ENCODE measurements around the gene RWDD2A. TPM values are rescaled to one million over a fixed set of nuclear protein-coding genes. Genes with fewer than 3 reads are reported as not detected.

Gene RWDD2A
- total and polyA plus RNA-seq, 4 donors: 1.9 to 5.5 (median 2.3) TPM

GRCh38 chr6:83215131-83216047 is 22.2 kb downstream of the RWDD2A start:
- H3K9ac ChIP-seq (ENCODE audit: low read depth in 1 of 2, low read length in 2 of 2): no peak overlapping the region
- H3K4me3 ChIP-seq (ENCODE audit: low read depth in 1 of 3, low read length in 3 of 3): no peak overlapping the region
- peak; percentile 44 for DNase-seq (ENCODE audit: low spot score)
- 30% methylated on average over 7 of the region's 7 CpGs for WGBS
- no peaks in the 10 kb centered on the region for H3K27me3 ChIP-seq (ENCODE audit: control insufficient read depth in 4 of 4, insufficient read depth in 4 of 4, low read length in 3 of 4)
- no peak overlapping the region for H3K27ac ChIP-seq (ENCODE audit: low read depth in 1 of 2, low read length in 2 of 2)
- no peaks in the 10 kb centered on the region for H3K36me3 ChIP-seq (ENCODE audit: control insufficient read depth in 4 of 4, insufficient read depth in 3 of 4, low read depth in 1 of 4, low read length in 3 of 4)
- H3K9me3 ChIP-seq (ENCODE audit: control insufficient read depth in 4 of 4, low read length in 3 of 4): no peaks in the 10 kb centered on the region
- H3K4me1 ChIP-seq (ENCODE audit: control insufficient read depth in 4 of 4, insufficient read depth in 4 of 4, low read length in 3 of 4): no peaks in the 10 kb centered on the region
- TF ChIP-seq RAD21 (IDR thresholded peaks at IDR 0.05) (peak; percentile 90 to 95), MAX (IDR thresholded peaks at IDR 0.05) (no peak), RXRA (IDR thresholded peaks at IDR 0.05) (peak in 1 of 2 donors; percentile 3), SP1 (IDR thresholded peaks at IDR 0.05) (no peak), YY1 (IDR thresholded peaks at IDR 0.05) (peak; percentile 20), FOXA2 (IDR thresholded peaks at IDR 0.05) (no peak)
- TF ChIP-seq, protein P1, sequence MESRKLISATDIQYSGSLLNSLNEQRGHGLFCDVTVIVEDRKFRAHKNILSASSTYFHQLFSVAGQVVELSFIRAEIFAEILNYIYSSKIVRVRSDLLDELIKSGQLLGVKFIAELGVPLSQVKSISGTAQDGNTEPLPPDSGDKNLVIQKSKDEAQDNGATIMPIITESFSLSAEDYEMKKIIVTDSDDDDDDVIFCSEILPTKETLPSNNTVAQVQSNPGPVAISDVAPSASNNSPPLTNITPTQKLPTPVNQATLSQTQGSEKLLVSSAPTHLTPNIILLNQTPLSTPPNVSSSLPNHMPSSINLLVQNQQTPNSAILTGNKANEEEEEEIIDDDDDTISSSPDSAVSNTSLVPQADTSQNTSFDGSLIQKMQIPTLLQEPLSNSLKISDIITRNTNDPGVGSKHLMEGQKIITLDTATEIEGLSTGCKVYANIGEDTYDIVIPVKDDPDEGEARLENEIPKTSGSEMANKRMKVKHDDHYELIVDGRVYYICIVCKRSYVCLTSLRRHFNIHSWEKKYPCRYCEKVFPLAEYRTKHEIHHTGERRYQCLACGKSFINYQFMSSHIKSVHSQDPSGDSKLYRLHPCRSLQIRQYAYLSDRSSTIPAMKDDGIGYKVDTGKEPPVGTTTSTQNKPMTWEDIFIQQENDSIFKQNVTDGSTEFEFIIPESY (IDR thresholded peaks at IDR 0.05): no peak
- TF ChIP-seq, protein P2, sequence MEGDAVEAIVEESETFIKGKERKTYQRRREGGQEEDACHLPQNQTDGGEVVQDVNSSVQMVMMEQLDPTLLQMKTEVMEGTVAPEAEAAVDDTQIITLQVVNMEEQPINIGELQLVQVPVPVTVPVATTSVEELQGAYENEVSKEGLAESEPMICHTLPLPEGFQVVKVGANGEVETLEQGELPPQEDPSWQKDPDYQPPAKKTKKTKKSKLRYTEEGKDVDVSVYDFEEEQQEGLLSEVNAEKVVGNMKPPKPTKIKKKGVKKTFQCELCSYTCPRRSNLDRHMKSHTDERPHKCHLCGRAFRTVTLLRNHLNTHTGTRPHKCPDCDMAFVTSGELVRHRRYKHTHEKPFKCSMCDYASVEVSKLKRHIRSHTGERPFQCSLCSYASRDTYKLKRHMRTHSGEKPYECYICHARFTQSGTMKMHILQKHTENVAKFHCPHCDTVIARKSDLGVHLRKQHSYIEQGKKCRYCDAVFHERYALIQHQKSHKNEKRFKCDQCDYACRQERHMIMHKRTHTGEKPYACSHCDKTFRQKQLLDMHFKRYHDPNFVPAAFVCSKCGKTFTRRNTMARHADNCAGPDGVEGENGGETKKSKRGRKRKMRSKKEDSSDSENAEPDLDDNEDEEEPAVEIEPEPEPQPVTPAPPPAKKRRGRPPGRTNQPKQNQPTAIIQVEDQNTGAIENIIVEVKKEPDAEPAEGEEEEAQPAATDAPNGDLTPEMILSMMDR (IDR thresholded peaks at IDR 0.05; ENCODE audit: low read depth, low read length, missing input control): peak; percentile 89

GRCh38 chr6:83216806-83217205 is 23.6 kb downstream of the RWDD2A start:
- TF ChIP-seq, protein P2 (IDR thresholded peaks at IDR 0.05; ENCODE audit: low read depth, low read length, missing input control): no peak
- TF ChIP-seq, protein P3, sequence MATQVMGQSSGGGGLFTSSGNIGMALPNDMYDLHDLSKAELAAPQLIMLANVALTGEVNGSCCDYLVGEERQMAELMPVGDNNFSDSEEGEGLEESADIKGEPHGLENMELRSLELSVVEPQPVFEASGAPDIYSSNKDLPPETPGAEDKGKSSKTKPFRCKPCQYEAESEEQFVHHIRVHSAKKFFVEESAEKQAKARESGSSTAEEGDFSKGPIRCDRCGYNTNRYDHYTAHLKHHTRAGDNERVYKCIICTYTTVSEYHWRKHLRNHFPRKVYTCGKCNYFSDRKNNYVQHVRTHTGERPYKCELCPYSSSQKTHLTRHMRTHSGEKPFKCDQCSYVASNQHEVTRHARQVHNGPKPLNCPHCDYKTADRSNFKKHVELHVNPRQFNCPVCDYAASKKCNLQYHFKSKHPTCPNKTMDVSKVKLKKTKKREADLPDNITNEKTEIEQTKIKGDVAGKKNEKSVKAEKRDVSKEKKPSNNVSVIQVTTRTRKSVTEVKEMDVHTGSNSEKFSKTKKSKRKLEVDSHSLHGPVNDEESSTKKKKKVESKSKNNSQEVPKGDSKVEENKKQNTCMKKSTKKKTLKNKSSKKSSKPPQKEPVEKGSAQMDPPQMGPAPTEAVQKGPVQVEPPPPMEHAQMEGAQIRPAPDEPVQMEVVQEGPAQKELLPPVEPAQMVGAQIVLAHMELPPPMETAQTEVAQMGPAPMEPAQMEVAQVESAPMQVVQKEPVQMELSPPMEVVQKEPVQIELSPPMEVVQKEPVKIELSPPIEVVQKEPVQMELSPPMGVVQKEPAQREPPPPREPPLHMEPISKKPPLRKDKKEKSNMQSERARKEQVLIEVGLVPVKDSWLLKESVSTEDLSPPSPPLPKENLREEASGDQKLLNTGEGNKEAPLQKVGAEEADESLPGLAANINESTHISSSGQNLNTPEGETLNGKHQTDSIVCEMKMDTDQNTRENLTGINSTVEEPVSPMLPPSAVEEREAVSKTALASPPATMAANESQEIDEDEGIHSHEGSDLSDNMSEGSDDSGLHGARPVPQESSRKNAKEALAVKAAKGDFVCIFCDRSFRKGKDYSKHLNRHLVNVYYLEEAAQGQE (IDR thresholded peaks at IDR 0.05): no peak
- TF ChIP-seq FOXA2 (IDR thresholded peaks at IDR 0.05) (no peak), RAD21 (IDR thresholded peaks at IDR 0.05) (no peak), NR2F2 (IDR thresholded peaks at IDR 0.05) (no peak), JUND (IDR thresholded peaks at IDR 0.05) (no peak), FOXA1 (IDR thresholded peaks at IDR 0.05) (no peak), MAX (IDR thresholded peaks at IDR 0.05) (no peak), EGR1 (IDR thresholded peaks at IDR 0.05; ENCODE audit: low read depth in 2 of 2) (no peak), TAF1 (conservative IDR thresholded peaks at IDR 0.05) (no peak), GABPA (IDR thresholded peaks at IDR 0.05 in 1 of 2, conservative IDR thresholded peaks at IDR 0.05 in 1 of 2) (no peak)
- TF ChIP-seq, protein P4, sequence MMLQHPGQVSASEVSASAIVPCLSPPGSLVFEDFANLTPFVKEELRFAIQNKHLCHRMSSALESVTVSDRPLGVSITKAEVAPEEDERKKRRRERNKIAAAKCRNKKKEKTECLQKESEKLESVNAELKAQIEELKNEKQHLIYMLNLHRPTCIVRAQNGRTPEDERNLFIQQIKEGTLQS (IDR thresholded peaks at IDR 0.05): no peak
- Histone ChIP-seq H3K27ac (ENCODE audit: low read depth in 1 of 2, low read length in 2 of 2) (no peak overlapping the region), H3K9ac (ENCODE audit: low read depth in 1 of 2, low read length in 2 of 2) (no peak overlapping the region), H3K4me1 (ENCODE audit: control insufficient read depth in 4 of 4, insufficient read depth in 4 of 4, low read length in 3 of 4) (no peaks in the 10 kb centered on the region), H3K4me3 (ENCODE audit: low read depth in 1 of 3, low read length in 3 of 3) (no peak overlapping the region), H3K36me3 (ENCODE audit: control insufficient read depth in 4 of 4, insufficient read depth in 3 of 4, low read depth in 1 of 4, low read length in 3 of 4) (no peaks in the 10 kb centered on the region), H3K27me3 (ENCODE audit: control insufficient read depth in 4 of 4, insufficient read depth in 4 of 4, low read length in 3 of 4) (no peaks in the 10 kb centered on the region), H3K9me3 (ENCODE audit: control insufficient read depth in 4 of 4, low read length in 3 of 4) (no peaks in the 10 kb centered on the region)
- no peak for DNase-seq (ENCODE audit: low spot score)
